CD4-positive, alpha-beta T cell treated with Interleukin-17A for 4 hours (primary cell): Measurements from ENCODE around the gene NR2C2AP.
"Not testable (repeated sequence)": the region's sequence is repeated elsewhere in the genome, so short reads cannot be mapped to it uniquely, and the experiment has no call there.

Experiments used
- DNase-seq: peaks from one replicate; pipeline ENCODE4 v3.0.0-alpha.2; 2020; ENCODE audit warnings: mixed read lengths

NR2C2AP gene

GRCh38 chr19:19179548-19180441, 23.4 kb downstream of the NR2C2AP start:
- DNase-seq: no peak

- DNase-seq: no peak
These were observed 26.3 kb downstream of the NR2C2AP start for GRCh38 chr19:19176950-19177349.

GRCh38 chr19:19173243-19173642, 30.0 kb downstream of the NR2C2AP start:
- DNase-seq: not testable (repeated sequence)

GRCh38 chr19:19171821-19172532, 31.2 kb downstream of the NR2C2AP start:
- DNase-seq: no peak

- no peak for DNase-seq
These were observed 32.1 kb downstream of the NR2C2AP start for GRCh38 chr19:19170873-19171672.

- DNase-seq: peak; percentile 83
These were observed 33.0 kb downstream of the NR2C2AP start, which contains the start of gene MEF2B for GRCh38 chr19:19170053-19170872. Gene MEF2B (minus strand): TSS chr19:19170263. CDS start chr19:19150735, 19,528 bp downstream.

GRCh38 chr19:19169236-19170052, 33.8 kb downstream of the NR2C2AP start:
- no peak for DNase-seq

- DNase-seq: no peak
These were observed 35.6 kb downstream of the NR2C2AP start for GRCh38 chr19:19167612-19168011.

GRCh38 chr19:19165396-19165795, 37.8 kb downstream of the NR2C2AP start:
- no peak for DNase-seq

- no peak for DNase-seq
These were observed 40.7 kb downstream of the NR2C2AP start for GRCh38 chr19:19162495-19162894.

- no peak for DNase-seq
These were observed 42.7 kb downstream of the NR2C2AP start for GRCh38 chr19:19160461-19161035.

GRCh38 chr19:19159534-19159933, 43.7 kb downstream of the NR2C2AP start:
- DNase-seq: no peak

GRCh38 chr19:19157808-19158207, 45.4 kb downstream of the NR2C2AP start:
- no peak for DNase-seq

- no peak for DNase-seq
These were observed 47.6 kb downstream of the NR2C2AP start for GRCh38 chr19:19155495-19156219.

- DNase-seq: no peak
These were observed 48.3 kb downstream of the NR2C2AP start for GRCh38 chr19:19154768-19155494.

GRCh38 chr19:19152668-19153384, 50.4 kb downstream of the NR2C2AP start:
- DNase-seq: no peak

- DNase-seq: no peak
These were observed 51.8 kb downstream of the NR2C2AP start for GRCh38 chr19:19151418-19151817.
